ENCODE results near the gene LTC4S.

Gene LTC4S

GRCh38 chr5:179840766-179841165, 47.0 kb downstream of the LTC4S start:
- no peak for DNase-seq

DNA sequence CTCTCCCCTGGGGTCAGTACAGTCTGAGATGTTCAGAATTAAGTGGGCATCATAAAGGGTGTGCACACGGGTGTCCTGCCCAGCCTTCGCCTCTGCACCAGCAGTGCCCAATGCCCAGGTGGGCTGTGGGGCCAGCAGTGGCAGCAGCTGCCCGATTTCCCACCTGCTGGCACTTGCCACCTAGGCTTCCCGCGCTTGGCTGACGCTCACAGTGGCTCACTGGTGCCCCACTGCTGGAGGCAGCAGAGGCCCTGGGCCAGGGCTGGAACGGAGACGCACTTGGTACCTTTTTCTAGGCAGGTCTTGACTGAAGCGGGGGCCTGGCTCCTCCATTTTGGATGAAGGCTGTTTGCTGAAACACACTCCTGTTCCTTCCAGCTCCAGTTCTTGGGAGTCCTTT, 47.8 kb downstream of the LTC4S start:
- no peak for DNase-seq

All from amygdala (tissue), 56 donors.